HG03064 (cell line): ENCODE measurements around the gene C20orf141.
"Not testable (repeated sequence)": the region's sequence is repeated elsewhere in the genome, so short reads cannot be mapped to it uniquely, and the experiment has no call there.

Experiments used
- ATAC-seq: cut with Tn5 transposase; IDR thresholded peaks from one replicate; pipeline ENCODE4 v1.9.1; 2021; ENCODE audit warnings: low read depth; ENCODE audit not compliant: unreplicated experiment

C20orf141 gene, protein sequence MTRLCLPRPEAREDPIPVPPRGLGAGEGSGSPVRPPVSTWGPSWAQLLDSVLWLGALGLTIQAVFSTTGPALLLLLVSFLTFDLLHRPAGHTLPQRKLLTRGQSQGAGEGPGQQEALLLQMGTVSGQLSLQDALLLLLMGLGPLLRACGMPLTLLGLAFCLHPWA

DNA sequence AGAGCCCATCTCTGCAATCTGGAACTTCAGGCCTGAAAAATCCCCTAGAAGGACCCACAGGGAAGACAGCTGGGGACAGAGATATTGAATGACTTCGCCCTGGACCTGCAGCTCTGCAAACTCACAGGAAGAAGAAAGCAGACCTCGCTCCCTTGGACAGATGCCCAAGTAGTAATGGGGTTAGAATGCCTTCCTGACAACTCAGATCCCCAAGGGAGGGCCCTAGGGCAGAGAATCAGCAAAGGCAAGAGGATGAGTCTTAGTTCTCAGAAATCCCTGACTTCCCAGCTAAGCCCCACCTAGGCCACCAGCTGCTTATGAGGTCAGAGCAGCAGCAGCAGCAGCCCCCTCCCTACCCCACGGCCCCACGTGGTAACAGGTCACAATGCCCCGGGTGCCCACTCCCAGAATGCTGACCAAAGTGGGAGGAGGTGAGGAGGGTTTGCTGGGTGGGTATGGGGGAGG is at the start of gene C20orf141:
TSS of gene C20orf141 (plus strand) at position 401 of the 465 bp plus-strand sequence. CDS start 198 bp downstream, outside the sequence.
- no peak for ATAC-seq

DNA sequence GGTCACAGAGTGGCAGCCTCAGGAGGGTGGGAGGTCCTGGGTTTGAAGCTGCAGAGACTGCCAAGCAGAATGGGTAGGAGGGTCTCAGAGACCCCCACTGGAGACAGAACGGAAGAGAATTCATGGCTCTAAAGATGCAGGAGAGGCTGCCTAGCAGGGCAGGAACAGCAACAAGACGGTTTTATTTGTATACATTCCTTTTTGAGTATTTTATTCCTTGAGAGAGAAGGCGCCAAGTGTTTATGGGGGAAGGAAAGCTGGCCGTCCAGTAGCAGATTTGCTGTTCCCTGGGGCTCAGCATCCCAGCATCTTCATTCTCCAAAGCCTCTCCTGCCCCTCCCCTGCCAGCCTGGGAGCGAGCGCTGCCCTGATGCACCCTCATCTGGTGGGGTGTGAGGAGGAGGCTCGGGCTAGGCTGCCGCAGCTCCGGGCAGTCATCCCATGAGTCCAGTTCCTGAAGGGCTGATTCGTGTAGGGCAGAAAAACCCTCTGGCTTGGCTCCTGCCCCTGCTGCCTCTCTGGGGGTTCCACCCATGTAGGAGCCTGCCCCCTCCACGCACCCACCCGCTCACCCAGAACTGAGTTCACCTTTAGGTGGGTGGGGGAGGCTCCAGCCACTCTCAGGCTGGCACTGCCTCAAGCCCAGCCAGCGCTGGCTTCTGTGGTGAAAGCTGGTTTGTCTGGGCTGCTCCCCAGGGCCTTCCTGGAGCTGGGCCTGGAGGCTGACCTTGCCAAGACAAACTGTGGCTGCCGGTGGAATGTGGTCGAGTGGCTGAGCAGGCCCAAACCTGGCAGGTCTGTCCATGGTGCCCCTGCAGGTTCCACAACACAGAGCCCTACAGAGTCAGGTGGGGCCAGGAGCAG is 46.8 kb upstream of the C20orf141 start:
- no peak for ATAC-seq

DNA sequence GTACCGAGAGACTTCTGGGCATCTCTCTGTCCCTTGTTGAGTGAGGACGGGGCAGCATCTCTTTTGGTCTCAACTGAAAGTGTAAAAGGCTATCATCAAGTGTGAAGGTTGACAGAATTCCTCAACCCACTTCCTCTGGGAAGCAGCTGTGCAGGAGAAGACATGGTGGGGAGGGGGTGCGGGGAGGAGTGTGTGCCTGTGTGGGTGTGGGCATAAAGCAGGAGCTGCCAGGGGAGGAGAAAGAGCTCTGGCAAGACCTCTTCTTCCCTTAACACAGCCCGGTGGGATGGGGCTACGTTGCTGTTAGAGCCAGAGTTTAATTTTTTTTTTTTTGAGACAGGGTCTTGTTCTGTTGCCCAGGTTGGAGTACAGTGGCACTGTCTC is 46.2 kb upstream of the C20orf141 start:
- no peak for ATAC-seq

DNA sequence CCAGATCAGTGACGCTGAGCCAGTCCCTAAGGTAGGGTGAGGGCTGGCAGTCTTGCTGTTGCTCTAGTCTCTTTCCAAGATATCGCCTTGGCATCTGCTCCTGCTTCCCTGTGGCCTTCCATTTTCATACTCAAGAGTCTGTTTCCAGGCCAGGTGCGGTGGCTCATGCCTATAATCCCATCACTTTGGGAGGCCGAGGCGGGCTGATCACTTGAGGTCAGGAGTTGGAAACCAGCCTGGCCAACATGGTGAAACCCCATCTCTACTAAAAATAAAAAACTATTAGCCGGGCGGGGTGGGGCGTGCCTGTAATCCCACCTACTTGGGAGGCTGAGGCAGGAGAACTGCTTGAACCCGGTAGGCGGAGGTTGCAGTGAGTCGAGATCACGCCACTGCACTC is 44.7 kb upstream of the C20orf141 start:
- not testable (repeated sequence) for ATAC-seq

DNA sequence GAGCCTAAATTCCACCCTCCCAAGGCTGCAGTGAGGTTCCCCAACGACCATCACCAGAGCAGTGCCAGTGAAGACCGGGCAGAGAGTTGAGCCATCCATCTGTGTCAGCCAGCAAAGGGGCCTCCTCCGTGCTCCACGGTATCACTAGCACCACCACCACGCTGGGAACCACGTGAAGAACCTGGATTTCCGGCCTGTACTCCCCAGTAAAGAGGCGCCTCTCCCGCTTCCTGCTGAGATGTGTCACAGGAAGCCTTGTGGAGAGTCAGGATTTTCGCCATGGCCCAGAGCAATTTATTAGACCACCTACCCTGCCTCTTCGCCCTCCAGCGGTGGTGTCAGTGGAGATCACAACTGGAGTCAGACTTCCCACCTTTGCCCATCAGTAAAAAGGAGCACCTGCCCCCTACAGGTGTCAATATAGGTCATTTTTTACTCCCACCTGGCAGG is 43.1 kb upstream of the C20orf141 start:
- ATAC-seq: no peak

DNA sequence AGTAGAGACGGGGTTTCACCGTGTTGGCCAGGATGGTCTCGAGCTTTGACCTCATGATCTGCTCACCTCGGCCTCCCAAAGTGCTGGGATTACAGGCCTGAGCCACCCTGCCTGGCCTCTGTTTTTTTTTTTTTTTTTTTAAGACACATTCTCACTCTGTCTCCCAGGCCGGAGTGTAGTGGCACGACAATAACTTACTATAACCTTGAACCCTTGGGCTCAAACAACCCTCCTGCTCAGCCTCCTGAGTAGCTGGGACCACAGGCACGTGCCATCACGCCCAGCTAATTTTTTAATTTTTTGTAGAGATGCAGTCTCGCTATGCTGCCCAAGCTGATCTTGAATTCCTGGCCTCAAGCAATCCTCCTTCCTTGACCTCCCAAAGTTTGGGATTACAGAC is 41.0 kb upstream of the C20orf141 start:
- no peak for ATAC-seq

DNA sequence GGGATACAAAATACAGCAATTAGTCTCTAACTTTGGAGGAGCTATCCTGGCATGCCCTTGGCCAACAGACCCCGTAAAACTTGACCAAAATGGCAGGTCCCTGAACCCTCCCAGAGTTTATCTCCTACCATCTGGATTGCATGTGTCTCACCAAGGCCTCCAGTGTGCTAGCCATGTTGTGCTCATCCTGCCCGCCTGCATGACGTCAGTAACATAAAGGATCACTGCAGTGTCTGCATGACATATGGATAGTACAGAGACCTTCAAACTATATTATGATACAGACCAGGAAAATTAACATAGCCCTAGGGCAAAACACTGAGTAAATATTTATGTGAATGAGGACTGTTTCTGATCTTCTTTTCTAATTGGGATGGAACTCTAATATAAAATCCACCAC is 39.6 kb upstream of the C20orf141 start:
- ATAC-seq: no peak

DNA sequence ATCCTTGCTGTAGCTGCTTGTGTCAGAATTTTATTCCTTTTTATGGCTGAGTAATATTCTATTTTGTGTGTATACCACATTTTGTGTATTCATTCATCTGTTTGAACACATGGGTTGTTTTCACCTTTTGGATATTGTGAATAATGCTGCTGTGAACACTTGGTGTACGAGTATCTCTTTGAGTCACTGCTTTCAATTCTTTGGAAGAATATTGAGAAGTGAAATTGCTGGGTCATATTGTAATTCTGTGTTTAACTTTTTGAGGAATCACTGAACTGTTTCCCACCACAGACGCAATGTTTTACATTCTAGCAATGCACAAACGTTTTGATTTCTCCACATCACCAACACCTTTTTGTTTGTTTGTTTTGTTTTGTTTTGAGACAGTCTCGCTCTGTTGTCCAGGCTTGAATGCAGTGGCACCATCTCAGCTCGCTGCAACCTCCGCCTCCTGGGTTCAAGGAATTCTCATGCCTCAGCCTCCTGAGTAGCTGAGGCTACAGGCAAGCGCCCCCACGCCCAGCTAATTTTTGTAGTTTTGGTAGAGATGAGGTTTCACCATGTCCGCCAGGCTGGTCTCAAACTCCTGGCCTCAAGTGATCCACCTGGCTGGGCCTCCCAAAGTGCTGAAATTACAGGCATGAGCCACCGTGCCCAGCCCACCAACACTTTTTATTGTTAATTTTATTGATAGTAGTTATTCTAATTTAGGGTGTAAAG is 36.0 kb upstream of the C20orf141 start:
- ATAC-seq: no peak

DNA sequence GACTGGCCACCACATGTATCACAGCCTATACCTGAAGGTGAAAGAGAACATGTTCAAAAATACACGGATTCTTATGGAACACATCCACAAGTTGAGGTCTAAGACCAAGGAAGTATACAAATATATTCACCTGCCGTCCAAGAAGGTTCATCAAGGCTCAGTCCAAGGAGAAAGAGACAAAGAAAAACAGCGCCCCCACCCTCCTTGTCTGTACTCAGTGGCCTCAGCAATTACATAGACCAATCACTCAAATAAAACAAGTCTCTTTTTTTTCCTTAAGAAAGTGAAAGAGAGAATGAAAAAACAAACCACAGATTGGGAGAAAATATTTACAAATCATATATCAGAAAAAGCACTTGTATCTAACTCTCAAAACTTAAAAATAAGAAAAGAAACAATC is 33.8 kb upstream of the C20orf141 start:
- no peak for ATAC-seq

DNA sequence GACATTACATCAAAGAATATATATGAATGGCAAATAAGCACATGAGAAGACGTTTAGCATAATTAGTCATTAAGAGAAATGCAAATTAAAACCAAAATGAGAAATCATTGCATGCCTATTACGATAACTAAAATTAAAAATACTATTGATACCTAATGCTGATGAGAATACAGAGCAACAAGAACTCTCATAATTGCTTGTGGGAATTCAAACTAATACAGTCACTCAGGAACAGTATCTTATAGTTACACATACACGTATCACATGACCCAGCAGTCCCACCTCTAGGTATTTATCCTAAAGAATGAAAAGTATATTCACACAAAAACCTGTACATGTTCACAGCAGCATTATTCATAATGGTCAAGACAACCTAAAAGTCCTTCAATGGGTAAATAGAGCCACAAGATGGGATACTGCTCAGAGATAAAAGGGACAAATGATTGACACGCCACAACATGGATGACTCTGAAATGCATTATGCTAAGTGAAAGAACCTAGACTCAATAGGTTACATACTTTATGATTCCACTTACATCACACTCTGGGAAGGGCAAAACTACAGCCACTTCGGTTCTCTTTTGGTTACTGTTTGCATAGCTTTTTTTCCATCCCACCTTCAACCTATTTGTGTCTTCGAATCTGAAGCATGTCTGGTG is 30.8 kb upstream of the C20orf141 start:
- no peak for ATAC-seq

DNA sequence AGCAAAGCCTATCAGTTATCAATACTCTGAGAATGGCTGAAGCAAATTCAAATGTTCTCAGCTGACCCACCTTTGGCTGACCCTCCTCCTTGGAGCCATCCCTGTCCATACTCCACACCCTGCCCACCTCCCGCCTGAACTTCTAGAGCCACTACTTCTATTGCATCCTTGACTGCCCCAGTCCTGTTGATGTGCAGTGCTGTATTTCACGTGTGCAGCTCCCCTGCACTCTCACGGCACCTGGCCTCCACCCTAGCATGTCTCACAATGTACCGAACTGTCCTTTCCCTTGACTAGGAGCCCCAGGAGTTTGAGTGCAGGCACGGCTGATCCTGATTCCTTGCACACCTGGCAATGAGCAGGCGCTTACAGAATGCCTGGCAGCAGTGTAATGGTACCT is 21.3 kb upstream of the C20orf141 start:
- no peak for ATAC-seq

DNA sequence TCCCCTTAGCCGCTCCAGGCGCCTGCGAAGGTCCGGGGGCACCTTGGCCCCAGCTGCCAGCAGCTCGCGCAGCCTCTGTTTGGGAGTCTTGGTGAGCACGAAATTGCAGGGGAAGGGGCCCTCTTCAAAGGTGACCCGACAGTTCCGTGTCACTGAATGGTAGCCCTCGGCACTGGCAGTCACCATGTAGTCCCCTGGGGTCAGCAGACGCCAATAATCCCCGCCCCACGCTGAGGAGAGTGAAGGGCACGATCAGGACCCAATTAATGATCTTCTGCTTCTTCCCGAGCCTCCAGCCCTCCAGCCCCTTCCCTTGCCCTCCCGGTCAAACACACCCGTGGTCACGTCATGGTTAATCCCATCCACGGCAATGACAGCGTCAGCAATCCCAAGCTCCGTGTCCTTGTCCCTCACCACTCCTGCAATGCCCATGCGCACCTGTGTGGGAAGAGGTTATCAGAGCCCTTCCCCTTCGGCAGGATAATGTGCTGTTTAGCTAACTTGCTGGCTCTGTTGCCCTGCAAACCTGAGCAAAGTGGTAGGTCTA is 20.5 kb upstream of the C20orf141 start:
- no peak for ATAC-seq

DNA sequence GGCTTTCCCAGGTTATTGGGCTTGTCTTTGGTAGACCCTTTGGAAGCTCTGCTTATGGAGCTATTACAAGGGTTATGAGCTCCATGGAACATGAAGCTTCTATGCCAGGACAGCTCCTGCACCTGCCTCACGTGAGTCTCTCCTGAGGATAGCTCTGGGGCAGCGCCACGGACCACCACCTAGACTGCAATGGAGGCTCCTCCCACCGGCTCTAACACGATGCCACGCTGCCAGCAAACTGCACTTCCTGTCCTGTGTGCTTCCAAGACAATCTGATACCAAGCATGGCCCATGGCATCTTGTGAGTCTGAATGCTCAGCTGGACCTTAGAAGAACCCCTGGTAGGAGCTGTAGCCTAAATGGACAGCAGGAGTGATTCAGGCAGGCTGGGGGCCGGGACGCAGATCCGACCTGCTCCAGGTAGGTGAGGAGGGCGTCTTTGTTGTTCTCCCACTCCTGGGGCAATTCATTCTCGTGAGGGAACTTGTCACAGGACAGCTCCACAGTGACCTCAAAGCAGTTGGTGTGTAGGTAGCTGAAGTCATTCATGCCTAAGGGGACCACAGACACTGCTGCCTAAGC is 19.8 kb upstream of the C20orf141 start:
- ATAC-seq: no peak

DNA sequence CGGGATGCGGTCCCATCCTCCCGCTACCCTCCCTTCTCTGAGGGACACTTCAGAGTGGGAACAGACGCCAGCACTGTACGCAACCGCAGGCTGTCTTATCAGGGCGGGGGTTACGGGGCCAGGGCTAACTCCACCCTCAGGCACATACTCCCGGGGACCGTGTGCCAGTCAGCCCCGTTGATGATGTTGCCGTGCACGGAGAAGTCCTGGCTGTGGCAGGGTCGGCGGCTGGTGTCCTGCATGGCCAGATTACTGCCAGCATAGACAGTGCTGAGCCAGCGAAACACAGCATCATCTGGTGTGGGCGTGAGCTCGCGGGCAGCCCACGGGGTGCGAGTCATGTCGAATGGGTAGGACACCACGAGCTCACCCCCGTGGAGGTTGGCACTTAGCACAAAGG is 19.3 kb upstream of the C20orf141 start:
- no peak for ATAC-seq

DNA sequence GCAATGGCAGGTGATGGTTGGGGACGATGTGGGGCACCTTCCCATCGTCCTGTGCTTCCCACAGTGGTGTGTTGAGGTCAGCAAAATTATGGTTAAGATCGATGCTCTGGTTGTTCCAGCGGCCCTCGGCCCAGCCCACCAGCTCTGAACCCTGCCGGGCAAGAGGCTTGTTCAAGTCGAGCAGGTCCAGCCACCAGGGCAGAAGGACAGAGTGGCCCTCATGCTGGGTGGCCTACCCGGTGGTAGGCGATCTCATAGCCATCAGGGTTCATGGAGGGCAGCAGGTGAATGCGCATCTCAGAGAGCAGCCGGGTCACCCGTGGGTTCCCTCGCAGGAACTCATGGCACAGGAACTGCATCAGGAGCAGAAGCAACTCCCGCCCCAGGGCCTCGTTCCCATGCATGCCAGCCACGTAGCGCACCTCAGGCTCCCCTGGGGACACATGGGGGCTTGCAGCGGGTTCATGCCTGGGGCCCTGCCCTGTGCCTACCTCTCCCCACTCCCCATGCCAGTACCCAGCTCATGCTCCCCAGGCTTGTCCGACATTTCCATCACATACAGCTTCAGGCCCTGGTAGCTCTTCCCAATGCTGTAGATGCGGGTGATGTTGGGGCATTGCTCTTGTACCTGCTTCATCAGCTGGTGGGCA is 18.7 kb upstream of the C20orf141 start:
- ATAC-seq: no peak

DNA sequence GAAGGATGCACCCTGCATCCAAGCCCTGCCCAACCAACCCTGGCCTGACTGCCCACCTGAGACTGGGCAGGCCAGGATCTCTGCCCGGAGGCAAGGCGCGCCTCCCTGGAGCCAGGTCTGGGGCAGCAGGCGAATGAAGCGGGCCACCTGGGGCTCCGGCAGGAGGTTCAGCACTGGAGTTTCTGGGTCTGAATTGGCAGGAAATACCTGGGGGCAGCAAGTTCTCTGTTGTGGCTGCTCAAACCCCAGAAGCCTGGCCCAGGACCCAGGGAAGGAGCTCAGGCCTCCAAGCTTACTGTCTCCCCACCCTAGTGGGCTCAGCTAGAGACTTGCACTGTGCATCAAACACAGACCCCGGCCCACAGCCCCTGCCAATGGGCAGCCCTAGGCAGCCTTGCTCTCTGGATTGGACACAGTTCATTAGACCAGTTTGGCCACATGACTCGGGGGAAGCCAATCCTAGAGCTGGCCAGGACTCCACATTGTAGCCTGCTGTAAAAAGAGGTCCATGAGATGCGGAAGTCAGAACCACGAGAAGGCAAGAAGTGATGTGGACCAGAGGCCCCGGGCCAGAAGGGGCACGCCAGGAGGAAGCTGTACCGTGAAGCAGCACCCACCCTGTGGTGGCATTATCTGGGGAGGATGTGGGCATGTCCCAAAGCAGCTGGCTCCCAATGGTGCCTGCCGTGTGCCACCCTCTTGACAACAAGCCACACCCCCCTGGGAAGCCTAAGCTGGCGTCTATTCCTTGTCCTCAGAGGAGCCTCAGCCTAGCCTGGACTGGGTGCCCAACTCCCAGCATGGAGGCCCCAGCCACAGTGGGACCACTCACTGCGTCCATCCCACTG is 17.4 kb upstream of the C20orf141 start:
- no peak for ATAC-seq

DNA sequence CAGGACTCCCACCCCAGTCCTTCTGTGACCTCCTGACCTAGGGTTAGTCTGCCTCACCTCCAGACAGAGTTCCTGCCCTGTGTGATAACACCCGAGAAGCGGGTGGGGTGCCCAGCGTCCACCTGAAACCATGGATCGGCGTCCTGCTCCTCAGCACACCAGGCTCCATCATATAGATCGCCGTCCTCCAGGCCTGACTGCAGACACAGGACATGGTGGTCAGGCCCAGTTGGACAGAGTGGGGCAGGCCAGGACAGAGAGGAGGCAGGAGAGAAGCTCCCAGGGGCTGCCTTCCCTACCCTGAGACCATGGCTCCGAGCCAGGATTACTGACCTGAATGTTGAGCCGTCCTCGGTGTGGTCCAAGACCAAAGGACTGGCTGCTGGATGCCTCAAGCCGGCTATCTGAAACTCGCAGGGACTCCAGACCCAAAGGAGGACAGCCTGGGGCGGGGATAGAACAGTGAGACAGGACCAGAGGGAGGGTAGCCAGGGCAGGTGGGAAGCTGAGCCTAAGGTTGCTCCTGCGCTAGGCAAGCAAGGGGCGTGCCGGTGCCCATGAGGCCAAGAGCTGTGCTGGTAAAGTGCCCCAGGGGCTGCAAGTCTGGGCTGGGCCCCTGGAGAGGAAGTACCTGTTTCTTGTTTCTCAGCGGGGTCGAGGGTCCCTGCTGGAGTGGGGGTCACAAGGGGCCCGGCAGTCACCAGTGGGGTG is 16.5 kb upstream of the C20orf141 start:
- ATAC-seq: no peak

DNA sequence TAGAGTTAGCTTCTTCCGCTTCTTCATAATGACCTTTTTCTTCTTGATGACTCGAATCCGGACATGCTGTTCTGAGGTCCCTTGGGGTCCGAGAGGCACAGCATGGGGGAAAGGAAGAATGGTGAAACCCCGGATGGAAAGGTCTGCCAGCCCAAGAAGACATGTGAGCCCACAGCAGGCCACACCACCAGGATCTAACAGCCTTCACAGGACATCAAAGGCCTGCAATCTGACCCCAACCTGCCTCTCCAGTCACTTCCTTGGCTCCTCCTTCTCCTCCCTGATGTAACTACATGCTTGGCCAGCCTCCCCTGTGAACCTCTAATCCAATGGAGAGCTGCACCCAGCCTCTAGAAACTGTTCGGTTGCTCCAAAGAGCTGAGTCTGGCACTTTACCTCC is 16.0 kb upstream of the C20orf141 start:
- no peak for ATAC-seq
